AG10803 (cell line): ENCODE measurements around the gene P2RY14.

Source experiments
- DNase-seq: peaks from one replicate; pipeline ENCODE4 v3.0.0; 2010; ENCODE audit warnings: low read depth
- H3K4me3 ChIP-seq: 2 replicates; pipeline ENCODE4 v1.5.1; 2011; ENCODE audit warnings: mild to moderate bottlenecking, low read length, control low read depth
- TF ChIP-seq, protein P1 (sequence below): conservative IDR thresholded peaks from 2 replicates; pipeline ENCODE4 v1.5.1; 2011; ENCODE audit warnings: mild to moderate bottlenecking, low read length, control low read depth, inconsistent platforms

Gene P2RY14

DNA sequence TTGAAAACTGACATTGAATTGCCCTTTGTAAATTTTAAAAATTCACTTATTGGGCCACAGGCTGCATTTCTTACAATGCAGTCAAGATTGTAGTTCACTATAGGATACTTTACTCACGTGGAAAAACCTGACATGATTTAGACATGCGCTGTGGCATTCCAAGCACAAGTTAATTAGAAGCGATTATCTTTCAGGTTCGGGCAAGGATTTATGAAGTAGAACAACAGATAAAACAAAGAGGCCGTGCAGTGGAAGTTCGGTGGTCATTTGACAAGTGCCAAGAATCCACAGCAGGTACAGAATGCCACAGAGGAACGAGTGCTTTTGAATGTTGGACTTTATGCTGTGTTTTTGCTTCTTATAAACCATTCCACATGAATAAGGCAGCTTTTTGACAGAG lies 113.1 kb downstream of the P2RY14 start:
- TF ChIP-seq, protein P1, sequence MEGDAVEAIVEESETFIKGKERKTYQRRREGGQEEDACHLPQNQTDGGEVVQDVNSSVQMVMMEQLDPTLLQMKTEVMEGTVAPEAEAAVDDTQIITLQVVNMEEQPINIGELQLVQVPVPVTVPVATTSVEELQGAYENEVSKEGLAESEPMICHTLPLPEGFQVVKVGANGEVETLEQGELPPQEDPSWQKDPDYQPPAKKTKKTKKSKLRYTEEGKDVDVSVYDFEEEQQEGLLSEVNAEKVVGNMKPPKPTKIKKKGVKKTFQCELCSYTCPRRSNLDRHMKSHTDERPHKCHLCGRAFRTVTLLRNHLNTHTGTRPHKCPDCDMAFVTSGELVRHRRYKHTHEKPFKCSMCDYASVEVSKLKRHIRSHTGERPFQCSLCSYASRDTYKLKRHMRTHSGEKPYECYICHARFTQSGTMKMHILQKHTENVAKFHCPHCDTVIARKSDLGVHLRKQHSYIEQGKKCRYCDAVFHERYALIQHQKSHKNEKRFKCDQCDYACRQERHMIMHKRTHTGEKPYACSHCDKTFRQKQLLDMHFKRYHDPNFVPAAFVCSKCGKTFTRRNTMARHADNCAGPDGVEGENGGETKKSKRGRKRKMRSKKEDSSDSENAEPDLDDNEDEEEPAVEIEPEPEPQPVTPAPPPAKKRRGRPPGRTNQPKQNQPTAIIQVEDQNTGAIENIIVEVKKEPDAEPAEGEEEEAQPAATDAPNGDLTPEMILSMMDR = no peak
- H3K4me3 ChIP-seq = no peak overlapping the region

More for the DNA sequence above, 113.1 kb downstream of the P2RY14 start:
- DNase-seq = no peak
